Measurements from ENCODE around the gene C16orf95.

DNA sequence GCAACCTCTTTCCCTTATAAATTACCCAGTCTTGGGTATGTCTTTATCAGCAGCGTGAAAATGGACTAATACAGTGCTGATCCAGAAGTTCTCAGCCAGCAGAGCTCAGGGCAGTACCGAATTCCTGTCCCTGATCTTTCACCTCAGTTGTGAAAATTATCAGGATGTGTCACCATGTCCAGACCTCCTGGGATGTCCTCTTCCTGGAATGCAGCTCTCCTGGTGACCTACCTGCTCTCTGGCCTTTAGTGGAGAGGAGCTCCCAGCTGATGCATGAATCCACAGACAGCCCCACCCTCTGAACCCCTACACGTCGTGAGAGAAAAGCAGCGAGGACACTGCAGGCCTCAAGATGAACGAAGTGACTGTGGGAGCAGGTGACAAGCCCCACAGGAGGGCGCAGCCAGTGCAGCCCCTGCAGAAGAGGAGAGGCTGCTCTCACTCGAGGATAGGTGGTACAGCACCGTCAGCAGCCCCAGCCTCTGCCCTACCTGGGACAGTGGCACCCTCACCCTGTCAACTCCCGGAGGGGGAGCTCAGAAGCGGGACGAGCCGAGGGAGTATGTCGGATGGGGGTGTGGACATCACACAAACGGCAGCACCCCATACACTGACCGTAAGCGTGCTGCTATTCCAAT is 22.0 kb upstream of the C16orf95 start:
- no peak for TF ChIP-seq YY1 (IDR thresholded peaks at IDR 0.05; ENCODE audit: low read depth)
- TF ChIP-seq, protein P1, sequence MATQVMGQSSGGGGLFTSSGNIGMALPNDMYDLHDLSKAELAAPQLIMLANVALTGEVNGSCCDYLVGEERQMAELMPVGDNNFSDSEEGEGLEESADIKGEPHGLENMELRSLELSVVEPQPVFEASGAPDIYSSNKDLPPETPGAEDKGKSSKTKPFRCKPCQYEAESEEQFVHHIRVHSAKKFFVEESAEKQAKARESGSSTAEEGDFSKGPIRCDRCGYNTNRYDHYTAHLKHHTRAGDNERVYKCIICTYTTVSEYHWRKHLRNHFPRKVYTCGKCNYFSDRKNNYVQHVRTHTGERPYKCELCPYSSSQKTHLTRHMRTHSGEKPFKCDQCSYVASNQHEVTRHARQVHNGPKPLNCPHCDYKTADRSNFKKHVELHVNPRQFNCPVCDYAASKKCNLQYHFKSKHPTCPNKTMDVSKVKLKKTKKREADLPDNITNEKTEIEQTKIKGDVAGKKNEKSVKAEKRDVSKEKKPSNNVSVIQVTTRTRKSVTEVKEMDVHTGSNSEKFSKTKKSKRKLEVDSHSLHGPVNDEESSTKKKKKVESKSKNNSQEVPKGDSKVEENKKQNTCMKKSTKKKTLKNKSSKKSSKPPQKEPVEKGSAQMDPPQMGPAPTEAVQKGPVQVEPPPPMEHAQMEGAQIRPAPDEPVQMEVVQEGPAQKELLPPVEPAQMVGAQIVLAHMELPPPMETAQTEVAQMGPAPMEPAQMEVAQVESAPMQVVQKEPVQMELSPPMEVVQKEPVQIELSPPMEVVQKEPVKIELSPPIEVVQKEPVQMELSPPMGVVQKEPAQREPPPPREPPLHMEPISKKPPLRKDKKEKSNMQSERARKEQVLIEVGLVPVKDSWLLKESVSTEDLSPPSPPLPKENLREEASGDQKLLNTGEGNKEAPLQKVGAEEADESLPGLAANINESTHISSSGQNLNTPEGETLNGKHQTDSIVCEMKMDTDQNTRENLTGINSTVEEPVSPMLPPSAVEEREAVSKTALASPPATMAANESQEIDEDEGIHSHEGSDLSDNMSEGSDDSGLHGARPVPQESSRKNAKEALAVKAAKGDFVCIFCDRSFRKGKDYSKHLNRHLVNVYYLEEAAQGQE (IDR thresholded peaks at IDR 0.05; ENCODE audit: low read depth): no peak
- no peak for TF ChIP-seq EGR1 (IDR thresholded peaks at IDR 0.05)
- TF ChIP-seq, protein P2, sequence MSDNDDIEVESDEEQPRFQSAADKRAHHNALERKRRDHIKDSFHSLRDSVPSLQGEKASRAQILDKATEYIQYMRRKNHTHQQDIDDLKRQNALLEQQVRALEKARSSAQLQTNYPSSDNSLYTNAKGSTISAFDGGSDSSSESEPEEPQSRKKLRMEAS (IDR thresholded peaks at IDR 0.05): no peak
- no peak for TF ChIP-seq EP300 (IDR thresholded peaks at IDR 0.05; ENCODE audit: borderline replicate concordance)
- TF ChIP-seq RAD21 (IDR thresholded peaks at IDR 0.05; ENCODE audit: low read depth): no peak
- TF ChIP-seq CEBPB (IDR thresholded peaks at IDR 0.05): no peak

Data from Ishikawa (cell line).